Measurements from ENCODE around the gene CNTN5.

The CNTN5 gene

GRCh38 chr11:100397401-100397800 lies 1376.7 kb downstream of the CNTN5 start:
- H3K27me3 Mint-ChIP-seq, result no peaks in the 10 kb centered on the region
- H3K4me1 Mint-ChIP-seq (ENCODE audit: low read depth), result no peaks in the 10 kb centered on the region
- peaks cover 12% of the 10 kb centered on the region for H3K9me3 Mint-ChIP-seq
- H3K36me3 Mint-ChIP-seq (ENCODE audit: low read depth), result no peaks in the 10 kb centered on the region
- H3K27ac Mint-ChIP-seq, result no peak overlapping the region
- DNase-seq, result no peak
- H3K4me3 Mint-ChIP-seq, result no peak overlapping the region

GRCh38 chr11:100403816-100404215 lies 1383.1 kb downstream of the CNTN5 start:
- Mint-ChIP-seq H3K4me1 (ENCODE audit: low read depth) (no peaks in the 10 kb centered on the region), H3K9me3 (peaks cover 21% of the 10 kb centered on the region), H3K4me3 (no peak overlapping the region), H3K27ac (no peak overlapping the region), H3K27me3 (no peaks in the 10 kb centered on the region), H3K36me3 (ENCODE audit: low read depth) (no peaks in the 10 kb centered on the region)
- DNase-seq, result no peak

- H3K27me3 Mint-ChIP-seq, result no peaks in the 10 kb centered on the region
- no peak overlapping the region for H3K27ac Mint-ChIP-seq
- peaks cover 23% of the 10 kb centered on the region for H3K9me3 Mint-ChIP-seq
- H3K36me3 Mint-ChIP-seq (ENCODE audit: low read depth), result no peaks in the 10 kb centered on the region
- no peaks in the 10 kb centered on the region for H3K4me1 Mint-ChIP-seq (ENCODE audit: low read depth)
- H3K4me3 Mint-ChIP-seq, result no peak overlapping the region
- no peak for DNase-seq
These were observed 1384.2 kb downstream of the CNTN5 start for GRCh38 chr11:100404907-100405306.
